GM15510 (cell line): ENCODE results near the gene DNAJA1.

Source experiments
- POLR2A ChIP-seq: IDR thresholded peaks from 3 replicates; pipeline ENCODE4 v1.6.1; 2011; ENCODE audit warnings: borderline replicate concordance; ENCODE audit not compliant: insufficient read length; ENCODE audit errors: extremely low read depth

DNAJA1 gene

DNA sequence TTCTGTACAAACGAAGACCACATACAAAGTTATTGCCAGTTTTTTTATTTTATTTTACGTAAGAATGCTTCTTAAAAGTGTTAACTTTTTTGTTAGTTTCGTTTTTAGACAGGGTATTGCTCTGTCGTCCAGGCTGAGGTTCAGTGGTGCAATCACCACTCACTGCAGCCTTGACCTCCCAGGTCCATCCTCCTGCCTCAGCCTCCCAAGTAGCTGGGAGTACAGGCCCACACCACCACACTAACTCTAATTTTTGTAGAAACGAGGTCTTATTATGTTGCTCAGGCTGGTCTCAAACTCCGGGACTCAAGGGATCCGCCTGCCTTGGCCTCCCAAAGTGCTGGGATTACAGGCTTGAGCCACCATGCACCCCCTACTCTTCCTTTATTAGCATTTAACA is 2.3 kb upstream of the DNAJA1 start:
- TF ChIP-seq POLR2A, result no peak

DNA sequence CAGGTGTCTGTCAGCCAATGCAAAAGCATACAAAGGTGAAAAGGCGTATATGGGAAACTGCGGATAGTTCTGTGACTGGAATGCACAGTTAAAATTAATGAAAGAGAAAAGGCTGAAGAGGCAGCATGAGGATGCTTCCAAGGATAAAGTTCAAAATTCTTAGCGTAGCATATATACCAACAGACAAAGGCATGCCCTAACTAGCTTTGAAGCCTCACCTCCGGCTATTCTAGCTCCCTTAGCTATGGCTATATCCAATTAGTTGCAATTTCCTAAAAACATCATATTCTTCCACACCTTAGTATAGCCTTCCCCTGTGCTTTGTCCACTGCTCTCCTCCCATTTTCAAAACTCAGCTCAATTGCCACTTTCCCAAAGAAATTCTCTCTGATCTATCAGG is 1.4 kb upstream of the DNAJA1 start:
- no peak for TF ChIP-seq POLR2A

DNA sequence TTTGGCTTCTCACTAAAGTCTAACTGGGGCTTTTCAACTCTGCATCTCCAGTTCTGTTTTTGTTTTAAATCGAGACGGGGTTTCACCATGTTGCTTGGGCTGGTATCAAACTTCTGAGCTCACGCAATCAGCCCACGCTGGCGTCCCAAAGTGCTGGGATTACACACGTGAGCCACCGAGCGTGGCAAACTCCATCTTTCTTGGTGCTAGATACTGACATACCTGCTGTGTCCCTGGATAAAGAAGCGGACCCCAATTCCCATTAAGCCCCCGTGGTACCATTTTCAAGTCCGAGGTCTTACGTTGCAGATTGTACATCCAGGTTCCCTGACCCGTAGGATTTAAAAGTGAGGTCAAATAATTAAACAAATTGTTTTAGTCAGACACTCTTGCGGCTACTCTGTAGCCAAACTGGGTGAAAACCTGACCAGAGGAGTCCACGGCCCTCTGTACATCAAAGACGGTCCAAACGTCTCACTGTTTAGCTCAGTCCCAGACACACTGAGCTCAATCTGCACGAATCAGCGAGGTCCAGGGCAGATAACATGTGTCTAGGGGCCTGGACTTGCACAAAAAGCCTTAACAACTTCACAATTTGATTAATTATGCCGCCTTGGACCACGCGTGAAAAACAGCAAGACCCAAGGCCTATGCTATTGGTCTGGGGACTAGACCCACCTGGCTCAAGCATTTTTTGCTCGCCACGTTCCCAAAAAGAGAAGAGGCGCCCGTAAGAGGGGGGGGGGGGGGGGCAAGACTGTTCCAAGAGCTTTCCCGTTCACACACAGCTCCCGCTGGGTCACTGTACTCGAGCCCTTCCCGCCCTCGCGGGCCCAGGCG is 727 bp upstream of the DNAJA1 start:
- no peak for TF ChIP-seq POLR2A

DNA sequence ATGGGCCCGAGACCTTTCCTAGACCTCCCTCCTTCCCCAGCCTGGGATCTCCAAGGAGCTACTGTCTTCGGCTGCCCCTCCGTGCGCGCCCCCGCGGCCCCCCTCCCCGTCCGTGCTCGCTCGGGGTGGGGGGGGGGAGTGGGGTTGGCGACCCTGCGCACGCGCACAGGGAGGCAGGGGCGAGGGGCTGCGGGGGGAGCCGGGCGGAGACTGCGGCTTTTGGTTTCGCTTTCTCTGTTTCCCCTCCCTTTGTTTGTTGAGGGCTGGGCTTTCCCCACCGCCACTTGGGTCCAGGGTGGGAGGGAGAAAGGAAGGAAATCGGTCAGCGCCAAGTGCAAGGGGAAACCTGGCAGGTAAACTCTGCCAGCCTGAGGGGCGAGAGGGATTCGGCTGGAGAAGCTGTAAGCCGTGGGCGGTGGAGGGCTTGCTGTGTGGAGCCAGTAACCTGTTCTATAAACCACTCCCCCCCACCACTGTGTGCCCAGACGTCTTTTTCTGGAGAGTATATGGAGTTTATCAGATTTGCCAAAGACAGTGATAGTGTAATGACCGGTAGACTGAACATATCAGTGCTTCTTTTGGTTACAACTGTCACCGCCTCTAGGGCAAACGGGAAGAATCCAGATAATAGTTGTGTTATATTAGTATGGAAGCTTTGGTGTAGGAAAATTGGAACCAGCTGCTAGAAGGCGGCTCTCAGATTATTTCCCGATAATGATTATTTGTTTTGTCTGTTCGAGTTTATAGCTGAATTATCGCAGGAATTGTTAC is 684 bp downstream of the DNAJA1 start:
- no peak for TF ChIP-seq POLR2A

DNA sequence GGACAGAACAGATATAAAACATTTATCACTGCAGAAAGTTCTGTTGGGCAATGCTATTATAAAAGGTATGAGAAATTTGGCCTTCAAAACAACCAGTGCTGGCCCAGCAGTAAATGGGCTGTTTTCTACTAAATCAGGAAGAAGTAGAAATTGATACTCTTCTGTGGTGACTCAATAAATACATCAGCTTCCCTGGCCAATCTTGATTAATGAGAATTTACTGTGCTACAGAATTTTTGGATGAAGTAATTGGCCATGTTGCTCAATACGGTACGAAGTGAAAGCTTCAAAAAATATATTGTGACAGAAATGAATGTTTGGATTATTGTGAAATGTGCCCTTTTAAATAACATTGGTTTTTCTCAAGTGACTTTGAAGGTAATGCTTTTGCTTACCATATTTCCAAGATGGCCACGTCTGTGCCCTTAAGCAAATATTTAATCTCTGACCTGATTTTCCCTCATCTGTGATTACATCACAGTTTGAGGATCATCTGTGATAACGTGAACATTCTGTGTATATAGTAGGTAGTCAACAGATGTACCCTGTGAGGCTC is 4.2 kb downstream of the DNAJA1 start:
- no peak for TF ChIP-seq POLR2A

DNA sequence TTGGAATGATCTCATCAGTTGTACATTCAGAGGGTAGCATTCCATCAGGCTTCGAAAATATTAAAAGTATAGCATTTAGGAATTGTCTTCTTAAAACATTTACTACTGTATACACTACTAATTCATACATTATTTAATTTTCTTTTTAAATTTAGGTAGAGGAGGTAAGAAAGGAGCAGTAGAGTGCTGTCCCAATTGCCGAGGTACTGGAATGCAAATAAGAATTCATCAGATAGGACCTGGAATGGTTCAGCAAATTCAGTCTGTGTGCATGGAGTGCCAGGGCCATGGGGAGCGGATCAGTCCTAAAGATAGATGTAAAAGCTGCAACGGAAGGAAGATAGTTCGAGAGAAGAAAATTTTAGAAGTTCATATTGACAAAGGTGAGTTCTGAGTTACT is 5.2 kb downstream of the DNAJA1 start:
- TF ChIP-seq POLR2A, result no peak

DNA sequence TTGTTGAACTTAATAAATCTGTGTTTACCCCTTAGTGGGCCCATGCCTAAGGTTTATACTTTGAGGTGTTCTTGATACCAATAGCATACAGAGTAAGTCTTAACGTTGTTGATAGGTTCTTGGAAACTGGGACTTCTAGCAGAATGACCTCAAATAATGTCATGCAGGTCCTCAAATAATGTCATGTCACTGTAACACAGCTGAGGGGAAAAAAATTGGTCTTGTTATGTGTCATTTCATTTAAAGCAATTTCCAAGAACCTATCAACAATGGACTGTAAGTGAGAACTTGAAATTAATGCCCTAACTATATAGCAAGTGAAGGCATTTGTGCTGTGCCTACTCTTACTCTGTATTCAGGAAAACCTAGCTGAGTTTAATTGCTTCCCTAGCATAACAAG is 7.2 kb downstream of the DNAJA1 start:
- no peak for TF ChIP-seq POLR2A

DNA sequence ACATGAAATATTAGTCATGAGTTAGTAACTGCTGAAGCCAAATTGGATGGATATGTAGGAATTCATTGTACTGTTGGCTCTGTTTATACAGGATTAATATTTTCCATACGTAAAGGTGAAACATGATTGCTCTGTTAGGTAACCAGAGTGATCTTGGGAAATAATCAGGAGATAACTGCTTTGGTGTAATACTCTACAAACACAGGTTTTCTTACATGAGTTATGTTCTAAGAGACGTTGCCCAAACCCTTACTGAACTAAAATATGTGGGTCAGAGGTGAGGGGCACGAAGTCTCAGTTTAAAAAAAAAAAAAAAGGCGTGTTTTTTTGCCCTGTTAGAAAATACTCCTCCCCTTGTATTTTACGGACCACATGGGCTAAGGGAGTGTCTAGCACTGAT is 7.8 kb downstream of the DNAJA1 start:
- no peak for TF ChIP-seq POLR2A

DNA sequence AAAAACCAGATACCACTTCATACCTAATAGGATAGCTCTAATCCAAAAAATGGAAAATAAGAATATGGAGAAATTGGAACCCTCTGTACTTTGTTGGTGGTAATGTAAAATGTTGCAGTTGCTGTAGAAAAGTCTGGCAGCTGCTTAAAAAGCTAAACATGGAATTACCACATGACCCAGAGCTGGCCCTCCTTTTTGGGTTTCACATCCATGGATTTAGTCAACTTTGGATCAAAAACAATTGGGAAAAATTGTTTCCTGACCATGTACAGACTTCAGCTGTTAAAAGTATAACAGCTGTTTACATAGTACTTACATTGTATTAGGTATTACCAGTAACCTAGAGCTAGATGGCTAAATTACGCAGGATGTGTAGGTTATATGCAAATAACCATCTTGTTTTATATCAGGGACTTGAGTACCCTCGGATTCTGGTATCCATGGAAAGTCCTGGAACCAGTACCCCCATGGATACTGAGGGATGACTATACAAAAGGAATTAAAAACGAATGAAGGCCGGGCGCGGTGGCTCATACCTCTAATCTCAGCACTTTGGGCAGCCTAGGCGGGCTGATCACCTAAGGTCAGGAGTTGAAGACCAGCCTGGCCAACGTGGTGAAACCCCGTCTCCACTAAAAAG is 15.8 kb downstream of the DNAJA1 start:
- no peak for TF ChIP-seq POLR2A

DNA sequence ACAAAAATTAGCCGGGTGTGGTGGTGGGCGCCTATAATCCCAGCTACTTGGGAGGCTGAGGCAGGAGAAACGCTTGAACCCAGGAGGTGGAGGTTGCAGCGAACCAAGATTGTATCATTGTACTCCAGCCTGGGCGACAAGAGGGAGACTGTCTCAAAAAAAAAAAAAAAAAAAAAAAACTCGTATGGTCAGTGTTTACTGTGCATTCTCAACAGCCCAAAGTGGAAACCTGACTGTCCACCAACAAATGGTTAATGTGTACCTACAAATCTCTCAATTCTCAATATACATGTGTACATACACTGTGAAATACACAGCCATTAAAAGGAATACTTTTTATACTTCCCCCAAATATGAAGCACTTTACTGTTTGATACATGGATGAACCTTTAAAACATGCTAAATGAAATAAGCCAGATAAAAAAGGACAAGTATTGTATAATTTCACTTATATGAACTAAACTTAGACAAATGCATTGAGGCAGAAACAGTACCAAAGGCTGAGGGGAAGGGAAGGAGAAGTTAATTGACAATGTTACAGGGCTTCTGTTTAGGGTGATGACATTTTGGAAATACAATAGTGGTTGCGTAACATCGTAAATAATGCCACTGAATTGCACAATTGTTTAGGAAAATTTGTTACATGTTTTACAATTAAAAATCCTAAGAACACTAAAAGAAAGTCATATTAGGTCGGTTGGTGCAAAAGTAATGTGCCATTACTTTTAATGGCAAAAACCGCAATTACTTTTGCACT is 16.5 kb downstream of the DNAJA1 start:
- TF ChIP-seq POLR2A, result no peak

DNA sequence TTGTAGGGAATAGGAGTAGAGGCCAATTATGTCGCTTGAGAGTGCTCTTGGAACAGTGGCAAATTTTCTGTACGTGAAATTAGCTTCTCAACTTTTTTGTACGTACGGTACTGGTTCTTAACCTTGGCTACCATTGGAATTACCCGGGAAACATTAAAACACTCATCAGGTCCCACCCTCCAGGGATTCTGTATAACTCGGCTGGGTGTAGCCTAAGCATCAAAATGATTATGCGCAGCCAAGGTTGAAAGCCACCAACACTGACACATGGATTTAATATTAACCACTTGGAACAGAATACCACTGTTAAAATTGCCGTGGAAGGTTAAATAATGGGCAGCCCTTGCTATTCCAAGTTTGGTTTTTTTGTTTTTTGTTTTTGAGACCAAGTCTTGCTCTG is 17.4 kb downstream of the DNAJA1 start:
- no peak for TF ChIP-seq POLR2A

DNA sequence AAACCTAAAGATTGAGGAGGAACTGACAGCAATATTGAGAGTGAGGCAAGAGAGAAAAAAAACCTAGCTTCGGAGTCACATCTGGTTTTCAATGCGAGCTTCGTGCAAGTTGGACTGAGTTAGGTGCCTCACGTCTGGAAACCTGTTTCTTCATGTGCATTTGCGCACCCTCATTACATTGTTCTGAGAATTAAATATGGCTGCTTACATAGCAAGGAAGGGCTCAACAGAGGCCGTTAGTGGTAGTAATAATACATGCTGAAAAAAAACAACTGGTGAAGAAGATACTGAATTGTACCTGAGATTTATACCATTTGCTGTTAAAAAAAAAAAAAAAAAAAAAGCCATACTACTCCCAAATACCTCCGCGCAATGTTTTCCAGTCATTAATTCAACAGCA is 18.6 kb downstream of the DNAJA1 start:
- TF ChIP-seq POLR2A, result no peak

DNA sequence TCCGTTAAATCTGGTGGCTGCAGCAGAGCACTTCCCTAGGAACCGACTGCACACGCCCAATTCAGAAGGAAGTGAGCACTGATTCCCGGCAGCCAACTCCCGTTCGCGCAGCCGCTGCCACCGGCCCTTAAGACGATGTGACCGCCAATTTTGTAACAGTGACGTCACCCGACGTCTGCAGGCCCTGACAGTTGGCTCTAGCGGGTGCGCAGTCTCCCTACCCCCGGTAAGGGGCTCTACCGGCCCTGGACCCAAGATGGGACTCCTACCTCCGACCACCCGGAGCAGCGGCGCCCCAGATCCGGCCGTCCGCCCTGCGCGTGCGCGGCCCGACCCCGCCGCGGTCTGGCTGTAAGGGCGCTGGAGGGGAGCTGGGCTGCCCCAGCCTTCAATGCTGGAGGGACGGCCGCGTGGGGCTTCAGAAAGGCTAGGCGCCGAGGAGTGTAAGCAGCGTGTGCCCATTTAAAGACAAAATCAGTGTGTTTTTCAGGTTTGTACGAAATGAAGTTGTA is 19.1 kb downstream of the DNAJA1 start:
- TF ChIP-seq POLR2A, result peak; percentile 21

DNA sequence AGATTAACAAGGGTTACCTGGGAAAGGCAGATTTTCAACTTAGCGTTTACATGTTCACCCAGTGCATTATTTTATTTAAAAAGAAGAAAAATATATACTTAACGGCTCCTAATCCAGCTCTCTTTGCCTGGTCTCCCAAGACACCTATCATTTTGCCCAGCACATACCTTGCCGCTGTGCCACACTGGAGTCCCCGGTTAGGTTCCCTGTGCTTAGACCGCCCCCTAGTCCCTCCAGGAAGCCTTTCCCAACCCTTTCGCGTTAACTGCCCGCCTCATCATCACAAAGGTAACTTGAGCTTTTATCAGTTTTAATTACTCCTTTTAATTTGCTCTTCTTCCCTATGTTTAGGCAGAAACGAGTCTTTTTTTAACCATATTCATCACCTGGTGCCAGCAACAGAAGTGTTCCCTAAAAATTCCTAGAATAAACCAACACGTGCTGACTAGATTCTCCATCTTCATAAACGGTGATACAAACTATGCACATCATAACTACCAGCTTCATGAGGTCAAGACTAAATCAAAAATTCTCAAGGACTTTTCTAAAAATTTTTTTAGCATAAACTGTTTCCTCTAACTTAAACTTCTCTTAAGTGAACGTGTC is 19.7 kb downstream of the DNAJA1 start:
- no peak for TF ChIP-seq POLR2A
